Measurements from ENCODE around the gene AP1G1.
A peak's percentile ranks its signal among the peaks of the same experiment; 100 is the strongest.

Gene AP1G1

GRCh38 chr16:71748226-71748625, 60.4 kb downstream of the AP1G1 start:
- DNase-seq = no peak

- DNase-seq = peak; percentile 9
Observed at GRCh38 chr16:71746442-71747046, 62.1 kb downstream of the AP1G1 start.

GRCh38 chr16:71738855-71739254, 69.8 kb downstream of the AP1G1 start:
- no peak for DNase-seq

- no peak for DNase-seq
Observed at GRCh38 chr16:71737501-71737900, 71.1 kb downstream of the AP1G1 start.

GRCh38 chr16:71734511-71734910, 74.1 kb downstream of the AP1G1 start:
- DNase-seq = no peak

GRCh38 chr16:71732587-71732986, 76.0 kb downstream of the AP1G1 start:
- no peak for DNase-seq

GRCh38 chr16:71727551-71728324, 80.9 kb downstream of the AP1G1 start:
- no peak for DNase-seq

- DNase-seq = no peak
Observed at GRCh38 chr16:71726476-71727315, 81.9 kb downstream of the AP1G1 start.

GRCh38 chr16:71724320-71724751, 84.3 kb downstream of the AP1G1 start, which contains the start of gene PHLPP2:
TSS of gene PHLPP2 (minus strand) at chr16:71724701. CDS start at chr16:71714795, 9,906 bp downstream.
- DNase-seq = no peak

- DNase-seq = peak; percentile 78
Observed at GRCh38 chr16:71723537-71724319, 84.9 kb downstream of the AP1G1 start.

- DNase-seq = peak; percentile 57
Observed at GRCh38 chr16:71722801-71723536, 85.7 kb downstream of the AP1G1 start.

GRCh38 chr16:71721066-71721740, 87.4 kb downstream of the AP1G1 start:
- DNase-seq = no peak

- no peak for DNase-seq
Observed at GRCh38 chr16:71712501-71712900, 96.1 kb downstream of the AP1G1 start.

- no peak for DNase-seq
Observed at GRCh38 chr16:71711789-71712188, 96.8 kb downstream of the AP1G1 start.

GRCh38 chr16:71709229-71709781, 99.3 kb downstream of the AP1G1 start:
- DNase-seq = no peak

GRCh38 chr16:71708696-71709095, 99.9 kb downstream of the AP1G1 start:
- no peak for DNase-seq

- no peak for DNase-seq
Observed at GRCh38 chr16:71707199-71707598, 101.4 kb downstream of the AP1G1 start.

GRCh38 chr16:71706046-71706445, 102.6 kb downstream of the AP1G1 start:
- DNase-seq = no peak

GRCh38 chr16:71703333-71703732, 105.3 kb downstream of the AP1G1 start:
- DNase-seq = no peak

- DNase-seq = no peak
Observed at GRCh38 chr16:71700831-71701230, 107.8 kb downstream of the AP1G1 start.

- no peak for DNase-seq
Observed at GRCh38 chr16:71698491-71698890, 110.1 kb downstream of the AP1G1 start.
